ENCODE results near the gene GDA.

DNA sequence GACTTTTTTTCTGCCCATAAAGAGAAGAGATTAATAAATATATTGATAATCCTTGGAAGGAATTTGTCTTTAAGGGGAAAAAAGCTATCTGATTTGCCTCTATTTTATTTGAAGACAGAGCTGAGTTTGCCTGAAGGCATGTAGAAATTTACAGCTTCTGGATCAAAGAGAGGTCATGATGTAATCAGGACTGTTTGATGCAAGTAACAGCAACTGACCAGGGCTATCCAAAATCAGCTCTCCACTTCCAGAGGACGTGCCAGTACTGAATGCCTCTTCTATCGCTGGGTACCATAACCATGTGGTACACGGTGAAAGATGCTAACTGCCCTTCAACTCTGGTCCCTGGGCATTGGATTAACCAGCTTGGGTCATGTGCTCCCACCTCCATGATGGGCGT lies 125.2 kb downstream of the GDA start:
- TF ChIP-seq POLR2A (IDR thresholded peaks at IDR 0.05) = no peak
- TF ChIP-seq, protein P1, sequence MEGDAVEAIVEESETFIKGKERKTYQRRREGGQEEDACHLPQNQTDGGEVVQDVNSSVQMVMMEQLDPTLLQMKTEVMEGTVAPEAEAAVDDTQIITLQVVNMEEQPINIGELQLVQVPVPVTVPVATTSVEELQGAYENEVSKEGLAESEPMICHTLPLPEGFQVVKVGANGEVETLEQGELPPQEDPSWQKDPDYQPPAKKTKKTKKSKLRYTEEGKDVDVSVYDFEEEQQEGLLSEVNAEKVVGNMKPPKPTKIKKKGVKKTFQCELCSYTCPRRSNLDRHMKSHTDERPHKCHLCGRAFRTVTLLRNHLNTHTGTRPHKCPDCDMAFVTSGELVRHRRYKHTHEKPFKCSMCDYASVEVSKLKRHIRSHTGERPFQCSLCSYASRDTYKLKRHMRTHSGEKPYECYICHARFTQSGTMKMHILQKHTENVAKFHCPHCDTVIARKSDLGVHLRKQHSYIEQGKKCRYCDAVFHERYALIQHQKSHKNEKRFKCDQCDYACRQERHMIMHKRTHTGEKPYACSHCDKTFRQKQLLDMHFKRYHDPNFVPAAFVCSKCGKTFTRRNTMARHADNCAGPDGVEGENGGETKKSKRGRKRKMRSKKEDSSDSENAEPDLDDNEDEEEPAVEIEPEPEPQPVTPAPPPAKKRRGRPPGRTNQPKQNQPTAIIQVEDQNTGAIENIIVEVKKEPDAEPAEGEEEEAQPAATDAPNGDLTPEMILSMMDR (IDR thresholded peaks at IDR 0.05) = no peak

All from uterus (tissue), 2 donors.